GM12878 (cell line): Measurements from ENCODE around the gene TET2. TPM values are rescaled to one million over a fixed set of nuclear protein-coding genes. Genes with fewer than 3 reads are reported as not detected.
"Not testable (repeated sequence)": the region's sequence is repeated elsewhere in the genome, so short reads cannot be mapped to it uniquely, and the experiment has no call there.

Experiments used
- ATAC-seq: fragments of 200-7000 bp; cut with Tn5 transposase; 3 replicates; pipeline ENCODE4 v1.9.1; 2020; ENCODE audit warnings: mild to moderate bottlenecking, moderate library complexity
- BruUV-seq: library from RNA; stranded (reverse); fragments of 400-500 nt; replicated peaks from 2 replicates; lab custom pipeline; 2021; lab: Mats Ljungman, UMichigan
- CTCF ChIA-PET: fragments of 300-600 bp; sonication (Branson Sonifier 250); formaldehyde crosslinking; extraction: SDS; loops from one replicate; lab custom pipeline; 2021; ENCODE audit warnings: inconsistent platforms; lab: Yijun Ruan, JAX
- POLR2A ChIA-PET: fragments of 350-600 bp; formaldehyde crosslinking; extraction: SDS; loops from one replicate; lab custom pipeline; 2021; ENCODE audit warnings: inconsistent platforms; lab: Charles Lee
- RAD21 ChIA-PET: fragments of 300-600 bp; sonication (Branson Sonifier 250); formaldehyde crosslinking; loops from one replicate; lab custom pipeline; 2023; ENCODE audit warnings: antibody characterized with exemption; ENCODE audit not compliant: unreplicated experiment; lab: Charles Lee
- SMC1A ChIA-PET: fragments of 300-600 bp; sonication (Branson Sonifier 250); formaldehyde crosslinking; loops from one replicate; lab custom pipeline; 2023; ENCODE audit not compliant: unreplicated experiment, uncharacterized antibody; lab: Charles Lee
- DNase-seq: peaks from one replicate; pipeline ENCODE4 v3.0.0-alpha.2; 2011; ENCODE audit warnings: low read depth, low spot score
- FAIRE-seq: peaks from 3 replicates; lab custom pipeline; 2011; peaks lifted over from hg19 to GRCh38; lab: Jason Lieb, UNC
- H2AFZ ChIP-seq: 2 replicates; pipeline ENCODE4 v1.6.0; 2011; ENCODE audit warnings: low read depth, low read length, control low read depth; ENCODE audit not compliant: control insufficient read depth
- H3K27ac ChIP-seq: 2 replicates; pipeline ENCODE4 v1.5.1; 2011; ENCODE audit warnings: control low read depth; ENCODE audit not compliant: control insufficient read depth, insufficient read depth
- H3K27me3 ChIP-seq, 2 experiments: replicated peaks in 1 of 2; 2 replicates each; pipeline versions ENCODE4 v1.6.0 to v1.6.1; 2011; ENCODE audit warnings: low read length in 1 of 2; ENCODE audit not compliant: control insufficient read depth in 2 of 2, insufficient read depth in 2 of 2
- H3K36me3 ChIP-seq, 2 experiments: 2 replicates each; pipeline ENCODE4 v1.5.1; 2011; ENCODE audit warnings: low read length in 1 of 2; ENCODE audit not compliant: control insufficient read depth in 2 of 2, insufficient read depth in 2 of 2
- H3K4me1 ChIP-seq: 2 replicates; pipeline ENCODE4 v1.6.1; 2011; ENCODE audit warnings: mild to moderate bottlenecking, low read length, moderate library complexity, mixed read lengths; ENCODE audit not compliant: control insufficient read depth, insufficient read depth
- H3K4me2 ChIP-seq: 2 replicates; pipeline ENCODE4 v1.6.0; 2011; ENCODE audit warnings: control low read depth; ENCODE audit not compliant: control insufficient read depth, insufficient read depth
- H3K4me3 ChIP-seq: fragments of 200-600 bp; sonication (generic); 2 replicates; pipeline ENCODE4 v1.5.1; 2016
- H3K79me2 ChIP-seq: 2 replicates; pipeline ENCODE4 v1.6.0; 2011; ENCODE audit warnings: low read length; ENCODE audit not compliant: control insufficient read depth, insufficient read depth
- H3K9ac ChIP-seq: 2 replicates; pipeline ENCODE4 v1.8.0; 2011; ENCODE audit warnings: low read length, control low read depth, mixed read lengths; ENCODE audit not compliant: control insufficient read depth, insufficient read depth
- H3K9me3 ChIP-seq: replicated peaks from 3 replicates; pipeline ENCODE4 v1.5.1; 2011; ENCODE audit warnings: mild to moderate bottlenecking, low read length; ENCODE audit not compliant: control insufficient read depth, insufficient read depth
- H4K20me1 ChIP-seq: 2 replicates; pipeline ENCODE4 v1.6.0; 2011; ENCODE audit not compliant: control insufficient read depth, insufficient read depth
- CEBPZ ChIP-seq: fragments of 150-350 bp; IDR thresholded peaks from 2 replicates; pipeline ENCODE4 v1.6.1; 2016; ENCODE audit warnings: low read depth, low read length
- FOXM1 ChIP-seq: IDR thresholded peaks from 2 replicates; pipeline ENCODE4 v1.6.1; 2012; ENCODE audit warnings: low read depth, mild to moderate bottlenecking, inconsistent platforms, low read length, moderate library complexity
- GABPA ChIP-seq: IDR thresholded peaks from 2 replicates; pipeline ENCODE4 v1.6.1; 2014; ENCODE audit warnings: antibody characterized with exemption, low read depth, mild to moderate bottlenecking, inconsistent platforms
- HSF1 ChIP-seq: fragments of 150-350 bp; IDR thresholded peaks from 2 replicates; pipeline ENCODE4 v1.6.1; 2014; ENCODE audit warnings: mild to moderate bottlenecking, low read depth, low read length
- MLLT1 ChIP-seq: fragments of 450-650 bp; IDR thresholded peaks from 2 replicates; pipeline ENCODE4 v1.6.1; 2016; ENCODE audit warnings: mild to moderate bottlenecking
- WGBS: methylation state at CpG from one replicate; pipeline ENCODE4 v1.1.6; 2016; ENCODE audit warnings: low lambda C conversion rate; ENCODE audit not compliant: insufficient replicate concordance, insufficient coverage; ENCODE audit errors: missing lambda C conversion rate; 5-methylcytosine and 5-hydroxymethylcytosine counted together
- in situ Hi-C: fragments of 300-500 bp; cut with MboI; formaldehyde crosslinking; loops from 9 replicates; pipeline ENCODE4 v1.14.3; 2018; ENCODE audit warnings: mixed read lengths
- intact Hi-C: fragments of 100-400 bp; cut with micrococcal nuclease; formaldehyde crosslinking; loops from one replicate; pipeline ENCODE4 v1.14.2; 2022; ENCODE audit not compliant: unreplicated experiment
- polyA plus RNA-seq, 11 experiments: library from polyadenylated mRNA; depleted of rRNA in 4 of 11; unstranded in 6 of 11; stranded (reverse) in 5 of 11; fragments of >200 nt; fragmentation: Nextera tagmentation in 4 of 11; fragmentation: Illumina TruSeq in 1 of 11; extraction: Ambion mirVana in 4 of 11; extraction: Trizol in 1 of 11; gene quantifications; 1 replicate in 1 of 11; 2 replicates in 10 of 11; pipeline versions ENCODE4 v1.2.1 to v1.2.3, GENCODE V29; 2011 to 2016; ENCODE audit warnings: inconsistent platforms in 2 of 11, missing spikeins in 2 of 11, low read depth in 1 of 11
- total RNA-seq, 4 experiments: library from RNA; depleted of rRNA in 3 of 4; stranded (reverse); fragments of >200 nt in 3 of 4; fragmentation: Illumina TruSeq in 1 of 4; extraction: Trizol in 1 of 4; gene quantifications; 2 replicates each; pipeline versions ENCODE4 v1.2.1 to v1.2.3, GENCODE V29; 2013 to 2021

TET2 gene
- total and polyA plus RNA-seq, 10 of the 15 experiments (the other 5 are each of a cell fraction or from before 2014, with no cell fraction given): 3.7 to 49.0 (median 27.5) TPM

GRCh38 chr4:105296672-105297071 lies 150.0 kb downstream of the TET2 start (continued):
- TF ChIP-seq HSF1: no peak
- TF ChIP-seq GABPA: no peak
- no peak for TF ChIP-seq MLLT1
- no peak for TF ChIP-seq FOXM1
- no peak for TF ChIP-seq CEBPZ

GRCh38 chr4:105299027-105299426 lies 152.4 kb downstream of the TET2 start:
- H3K27ac ChIP-seq, H3K4me2 ChIP-seq, in situ Hi-C loops, SMC1A ChIA-PET, H3K27me3 ChIP-seq, H3K9me3 ChIP-seq, H4K20me1 ChIP-seq, FAIRE-seq, H3K79me2 ChIP-seq, H3K9ac ChIP-seq, H2AFZ ChIP-seq, H3K36me3 ChIP-seq, POLR2A ChIA-PET, RAD21 ChIA-PET, ATAC-seq, H3K4me3 ChIP-seq, CTCF ChIA-PET, intact Hi-C loops, H3K4me1 ChIP-seq, DNase-seq, BruUV-seq: not testable (repeated sequence)
- WGBS: 100% methylated on average over 1 of the region's 1 CpG
